KMS-11 (cell line): ENCODE data around the gene CCSER1.

Experiments
- H2AFZ ChIP-seq: fragments of 200-600 bp; sonication (generic); 2 replicates; pipeline ENCODE4 v1.6.1; 2016; ENCODE audit warnings: antibody characterized with exemption, mixed run types, low read depth
- H3K27ac ChIP-seq: fragments of 200-600 bp; sonication (generic); 2 replicates; pipeline ENCODE4 v1.6.1; 2016; ENCODE audit warnings: mild to moderate bottlenecking, mixed run types
- H3K27me3 ChIP-seq: fragments of 200-600 bp; sonication (generic); 2 replicates; pipeline ENCODE4 v1.6.1; 2017; ENCODE audit warnings: mild to moderate bottlenecking, low read depth, mixed run types, moderate library complexity; ENCODE audit not compliant: insufficient read depth
- H3K36me3 ChIP-seq: fragments of 200-600 bp; sonication (generic); 2 replicates; pipeline ENCODE4 v1.6.1; 2017; ENCODE audit warnings: mild to moderate bottlenecking, mixed run types; ENCODE audit not compliant: insufficient read depth
- H3K4me1 ChIP-seq: fragments of 200-600 bp; sonication (generic); 2 replicates; pipeline ENCODE4 v1.6.1; 2016; ENCODE audit warnings: mild to moderate bottlenecking, low read depth, mixed run types; ENCODE audit not compliant: poor library complexity, severe bottlenecking
- H3K4me2 ChIP-seq: fragments of 200-600 bp; sonication (generic); 2 replicates; pipeline ENCODE4 v1.7.0; 2016; ENCODE audit warnings: mild to moderate bottlenecking, mixed run types
- H3K4me3 ChIP-seq: fragments of 200-600 bp; sonication (generic); IDR thresholded peaks from 2 replicates; pipeline ENCODE4 v1.6.1; 2017; ENCODE audit warnings: low read depth, low read length, mixed read lengths; ENCODE audit not compliant: insufficient read depth
- H3K79me2 ChIP-seq: fragments of 200-600 bp; sonication (generic); 2 replicates; pipeline ENCODE4 v1.6.1; 2016; ENCODE audit warnings: low read depth, mixed run types; ENCODE audit not compliant: insufficient read depth
- H3K9ac ChIP-seq: fragments of 200-600 bp; sonication (generic); 2 replicates; pipeline ENCODE4 v1.6.1; 2016; ENCODE audit warnings: mild to moderate bottlenecking, mixed run types
- H4K20me1 ChIP-seq: fragments of 200-600 bp; sonication (generic); 2 replicates; pipeline ENCODE4 v1.6.1; 2016; ENCODE audit warnings: mild to moderate bottlenecking, mixed run types; ENCODE audit not compliant: insufficient read depth
- TF ChIP-seq, protein P1 (sequence below): fragments of 200-600 bp; sonication (generic); conservative IDR thresholded peaks from 2 replicates; pipeline ENCODE4 v1.6.1; 2017; ENCODE audit warnings: low read depth, mild to moderate bottlenecking, antibody characterized with exemption, low read length, moderate library complexity, mixed read lengths

Gene CCSER1

DNA sequence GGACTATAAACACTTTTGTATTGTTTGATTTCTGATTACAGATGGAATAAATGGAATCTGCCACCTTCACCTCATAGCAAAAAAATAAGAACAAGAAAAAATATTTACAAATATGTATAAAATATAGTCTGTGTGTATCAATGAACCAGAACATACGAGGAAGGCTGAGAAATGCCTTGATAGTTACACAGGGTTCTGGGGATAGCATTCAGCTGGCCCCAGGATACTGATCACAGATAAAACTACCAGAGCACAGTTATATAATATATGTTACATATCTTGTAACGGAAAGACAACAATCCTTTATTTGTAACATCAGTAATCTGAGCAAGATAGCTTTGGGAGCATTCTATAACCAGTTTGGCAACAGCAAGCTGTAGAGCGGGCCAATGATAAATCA lies 1101.5 kb downstream of the CCSER1 start:
- H2AFZ ChIP-seq, result no peak overlapping the region
- no peak overlapping the region for H3K4me2 ChIP-seq
- no peak overlapping the region for H3K9ac ChIP-seq
- no peaks in the 10 kb centered on the region for H3K36me3 ChIP-seq
- no peaks in the 10 kb centered on the region for H3K27me3 ChIP-seq
- H4K20me1 ChIP-seq, result no peaks in the 10 kb centered on the region
- no peaks in the 10 kb centered on the region for H3K4me1 ChIP-seq
- no peak overlapping the region for H3K4me3 ChIP-seq
- H3K79me2 ChIP-seq, result no peaks in the 10 kb centered on the region
- TF ChIP-seq, protein P1, sequence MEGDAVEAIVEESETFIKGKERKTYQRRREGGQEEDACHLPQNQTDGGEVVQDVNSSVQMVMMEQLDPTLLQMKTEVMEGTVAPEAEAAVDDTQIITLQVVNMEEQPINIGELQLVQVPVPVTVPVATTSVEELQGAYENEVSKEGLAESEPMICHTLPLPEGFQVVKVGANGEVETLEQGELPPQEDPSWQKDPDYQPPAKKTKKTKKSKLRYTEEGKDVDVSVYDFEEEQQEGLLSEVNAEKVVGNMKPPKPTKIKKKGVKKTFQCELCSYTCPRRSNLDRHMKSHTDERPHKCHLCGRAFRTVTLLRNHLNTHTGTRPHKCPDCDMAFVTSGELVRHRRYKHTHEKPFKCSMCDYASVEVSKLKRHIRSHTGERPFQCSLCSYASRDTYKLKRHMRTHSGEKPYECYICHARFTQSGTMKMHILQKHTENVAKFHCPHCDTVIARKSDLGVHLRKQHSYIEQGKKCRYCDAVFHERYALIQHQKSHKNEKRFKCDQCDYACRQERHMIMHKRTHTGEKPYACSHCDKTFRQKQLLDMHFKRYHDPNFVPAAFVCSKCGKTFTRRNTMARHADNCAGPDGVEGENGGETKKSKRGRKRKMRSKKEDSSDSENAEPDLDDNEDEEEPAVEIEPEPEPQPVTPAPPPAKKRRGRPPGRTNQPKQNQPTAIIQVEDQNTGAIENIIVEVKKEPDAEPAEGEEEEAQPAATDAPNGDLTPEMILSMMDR, result no peak
- no peak overlapping the region for H3K27ac ChIP-seq

DNA sequence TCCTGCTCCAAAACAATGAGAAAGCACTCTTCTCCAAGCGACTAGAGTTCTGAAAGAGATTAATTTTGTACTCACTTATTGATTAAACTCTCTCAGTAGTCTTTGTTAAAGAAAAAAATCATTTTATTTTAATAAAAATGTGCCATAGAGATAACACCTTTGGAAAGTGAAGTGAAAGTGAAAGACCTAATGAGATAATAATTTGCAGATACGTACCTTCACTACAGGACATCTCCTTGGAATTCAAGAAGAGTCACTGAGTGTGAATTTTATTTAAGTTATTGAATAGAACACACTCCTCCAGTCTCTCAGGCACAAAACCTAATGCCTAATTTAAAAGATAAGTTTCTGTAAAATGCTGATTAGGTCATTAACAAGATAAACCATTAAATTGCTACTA lies 1106.0 kb downstream of the CCSER1 start:
- no peak overlapping the region for H3K27ac ChIP-seq
- no peak overlapping the region for H3K9ac ChIP-seq
- no peaks in the 10 kb centered on the region for H3K36me3 ChIP-seq
- H3K4me1 ChIP-seq, result no peaks in the 10 kb centered on the region
- H2AFZ ChIP-seq, result no peak overlapping the region
- TF ChIP-seq, protein P1, result no peak
- H3K4me3 ChIP-seq, result no peak overlapping the region
- no peaks in the 10 kb centered on the region for H3K27me3 ChIP-seq
- no peak overlapping the region for H3K4me2 ChIP-seq
- no peaks in the 10 kb centered on the region for H4K20me1 ChIP-seq
- H3K79me2 ChIP-seq, result no peaks in the 10 kb centered on the region

DNA sequence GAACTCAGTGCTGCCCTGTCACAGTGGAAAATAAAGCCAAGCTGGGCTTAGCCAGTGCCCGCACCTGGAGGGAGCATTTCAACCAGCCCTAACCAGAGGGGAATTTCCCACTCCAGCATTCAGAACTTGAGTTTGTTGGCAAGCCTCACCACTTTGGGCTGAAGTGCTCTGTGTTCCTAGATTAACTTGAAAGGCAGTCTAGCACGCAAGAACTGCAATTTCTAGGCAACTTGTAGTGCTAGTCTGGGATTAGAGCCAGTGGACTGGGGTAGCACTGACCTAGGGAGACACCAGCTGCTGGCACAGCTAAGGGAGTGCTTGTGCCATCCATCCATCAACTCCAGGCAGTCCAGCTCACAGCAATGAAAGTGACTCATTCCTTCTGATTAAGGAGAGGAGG lies 1115.9 kb downstream of the CCSER1 start:
- no peak overlapping the region for H3K4me2 ChIP-seq
- no peak overlapping the region for H3K27ac ChIP-seq
- H4K20me1 ChIP-seq, result no peaks in the 10 kb centered on the region
- H2AFZ ChIP-seq, result no peak overlapping the region
- H3K9ac ChIP-seq, result no peak overlapping the region
- H3K4me3 ChIP-seq, result no peak overlapping the region
- no peaks in the 10 kb centered on the region for H3K27me3 ChIP-seq
- TF ChIP-seq, protein P1, result no peak
- H3K4me1 ChIP-seq, result no peaks in the 10 kb centered on the region
- H3K36me3 ChIP-seq, result no peaks in the 10 kb centered on the region
- H3K79me2 ChIP-seq, result no peaks in the 10 kb centered on the region

DNA sequence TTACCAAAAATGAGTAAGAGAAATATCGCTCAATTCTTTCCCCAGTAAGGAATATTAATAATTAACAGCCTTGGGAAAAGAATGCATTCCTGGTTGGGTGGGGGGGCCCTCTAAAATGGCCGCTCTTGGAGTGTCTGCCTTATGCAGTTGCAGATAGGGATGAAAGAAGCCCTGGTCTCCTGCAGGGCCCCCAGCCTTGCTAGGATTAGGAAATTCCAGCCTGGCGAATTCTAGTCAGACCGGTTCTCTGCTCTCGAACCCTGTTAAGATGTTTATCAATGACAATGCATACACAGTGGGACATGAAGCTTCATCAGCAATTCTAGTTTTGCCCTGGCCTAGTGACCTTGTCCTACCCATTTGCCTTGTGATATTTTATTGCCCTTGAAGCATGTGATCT lies 1128.8 kb downstream of the CCSER1 start:
- no peaks in the 10 kb centered on the region for H3K4me1 ChIP-seq
- no peak overlapping the region for H3K4me2 ChIP-seq
- H3K4me3 ChIP-seq, result no peak overlapping the region
- H3K27ac ChIP-seq, result no peak overlapping the region
- no peaks in the 10 kb centered on the region for H4K20me1 ChIP-seq
- no peaks in the 10 kb centered on the region for H3K27me3 ChIP-seq
- H2AFZ ChIP-seq, result no peak overlapping the region
- TF ChIP-seq, protein P1, result no peak
- no peaks in the 10 kb centered on the region for H3K36me3 ChIP-seq
- H3K9ac ChIP-seq, result no peak overlapping the region
- no peaks in the 10 kb centered on the region for H3K79me2 ChIP-seq
